Mesendoderm (in vitro differentiated cells): ENCODE results near the gene CTSV.
"Not testable (repeated sequence)": the region's sequence is repeated elsewhere in the genome, so short reads cannot be mapped to it uniquely, and the experiment has no call there.

Experiments
- DNase-seq: peaks from one replicate; pipeline ENCODE4 v3.0.0; 2013
- H2AK5ac ChIP-seq: 2 replicates; pipeline ENCODE4 v1.6.1; 2013; ENCODE audit warnings: low read length, inconsistent platforms
- H2BK120ac ChIP-seq: 2 replicates; pipeline ENCODE4 v1.6.1; 2013; ENCODE audit warnings: low read depth, mild to moderate bottlenecking, low read length, moderate library complexity, mixed read lengths
- H2BK15ac ChIP-seq: replicated peaks from 2 replicates; pipeline ENCODE4 v1.6.1; 2013; ENCODE audit warnings: low read depth, mild to moderate bottlenecking, moderate library complexity
- H2BK5ac ChIP-seq: 2 replicates; pipeline ENCODE4 v1.6.1; 2013; ENCODE audit warnings: low read length, inconsistent platforms
- H3K18ac ChIP-seq: 2 replicates; pipeline ENCODE4 v1.6.1; 2013; ENCODE audit warnings: mild to moderate bottlenecking, low read length, mixed read lengths
- H3K23ac ChIP-seq: one replicate; pipeline ENCODE4 v1.6.1; 2013; ENCODE audit warnings: low read length
- H3K27ac ChIP-seq: 2 replicates; pipeline ENCODE4 v1.5.1; 2013; ENCODE audit warnings: low read depth, mild to moderate bottlenecking, inconsistent platforms, low read length, moderate library complexity
- H3K27me3 ChIP-seq: 2 replicates; pipeline ENCODE4 v1.6.1; 2013; ENCODE audit warnings: low read length, control low read depth, mild to moderate bottlenecking, inconsistent platforms; ENCODE audit not compliant: insufficient read depth, poor library complexity
- H3K36me3 ChIP-seq: 2 replicates; pipeline ENCODE4 v1.6.1; 2013; ENCODE audit warnings: low read length, inconsistent platforms; ENCODE audit not compliant: control insufficient read depth, insufficient read depth
- H3K4ac ChIP-seq: one replicate; pipeline ENCODE4 v1.6.1; 2013; ENCODE audit warnings: low read depth, mild to moderate bottlenecking, low read length, moderate library complexity
- H3K4me1 ChIP-seq: 2 replicates; pipeline ENCODE4 v1.6.1; 2013; ENCODE audit warnings: low read depth, low read length, inconsistent platforms; ENCODE audit not compliant: control insufficient read depth
- H3K4me2 ChIP-seq: 2 replicates; pipeline ENCODE4 v1.6.1; 2013; ENCODE audit warnings: low read length
- H3K4me3 ChIP-seq: 2 replicates; pipeline ENCODE4 v1.5.1; 2013; ENCODE audit warnings: mild to moderate bottlenecking, low read length
- H3K56ac ChIP-seq: one replicate; pipeline ENCODE4 v1.6.1; 2013; ENCODE audit warnings: low read length
- H3K79me1 ChIP-seq: 2 replicates; pipeline ENCODE4 v1.6.1; 2013; ENCODE audit warnings: low read length, inconsistent platforms
- H3K79me2 ChIP-seq: 2 replicates; pipeline ENCODE4 v1.6.1; 2013; ENCODE audit warnings: mild to moderate bottlenecking, low read length; ENCODE audit not compliant: control insufficient read depth, insufficient read depth
- H3K9ac ChIP-seq: 2 replicates; pipeline ENCODE4 v1.6.1; 2013; ENCODE audit warnings: low read length, inconsistent platforms
- H4K5ac ChIP-seq: one replicate; pipeline ENCODE4 v1.6.1; 2013; ENCODE audit warnings: low read length
- H4K8ac ChIP-seq: one replicate; pipeline ENCODE4 v1.6.1; 2013; ENCODE audit warnings: low read depth, mild to moderate bottlenecking, control low read depth, low read length, moderate library complexity
- WGBS: extraction: QIAGEN DNeasy Blood & Tissue Kit; methylation state at CpG from one replicate; pipeline ENCODE4 v1.1.7; 2013; ENCODE audit warnings: low lambda C conversion rate, missing lambda C conversion rate; ENCODE audit not compliant: insufficient coverage; ENCODE audit errors: extremely low coverage; 5-methylcytosine and 5-hydroxymethylcytosine counted together

CTSV gene

DNA sequence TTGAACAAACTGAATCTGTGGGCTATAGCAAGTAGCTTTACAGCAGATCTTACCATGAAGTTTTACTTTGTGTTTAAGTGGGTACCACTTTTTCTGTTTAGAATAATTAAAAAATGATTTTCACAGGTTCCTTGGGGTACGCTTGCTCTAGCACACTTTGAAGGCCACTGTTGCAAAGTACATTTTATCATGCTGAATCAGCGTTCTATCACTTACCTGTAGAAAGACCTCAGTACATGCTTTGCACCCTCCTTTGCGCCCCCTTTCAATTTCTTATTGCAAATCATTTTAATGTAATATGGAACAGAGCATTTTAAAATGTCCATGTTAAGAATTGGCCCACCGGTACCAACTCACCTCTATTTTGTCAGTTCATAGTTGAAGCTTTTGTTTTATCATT lies 31.4 kb upstream of the CTSV start:
- H2BK120ac ChIP-seq, H4K8ac ChIP-seq, H3K18ac ChIP-seq, H2AK5ac ChIP-seq, H3K36me3 ChIP-seq, H3K27ac ChIP-seq, H3K56ac ChIP-seq, H4K5ac ChIP-seq, H3K4me3 ChIP-seq, H3K23ac ChIP-seq, H3K4ac ChIP-seq, DNase-seq, H2BK15ac ChIP-seq, H3K79me2 ChIP-seq, H3K79me1 ChIP-seq, H3K4me2 ChIP-seq, H3K4me1 ChIP-seq, H3K9ac ChIP-seq, H3K27me3 ChIP-seq, H2BK5ac ChIP-seq: not testable (repeated sequence)
- WGBS, result no CpG with 5 or more reads among the region's 4 CpGs

- Histone ChIP-seq H3K27me3 (no peaks in the 10 kb centered on the region), H3K18ac (no peak overlapping the region), H3K79me2 (no peaks in the 10 kb centered on the region), H2BK5ac (no peak overlapping the region), H4K8ac (no peak overlapping the region), H3K4me3 (no peak overlapping the region), H3K27ac (no peak overlapping the region), H2AK5ac (no peak overlapping the region), H3K79me1 (no peaks in the 10 kb centered on the region), H3K4ac (no peak overlapping the region), H3K4me1 (peaks cover 2% of the 10 kb centered on the region), H3K56ac (no peak overlapping the region), H3K36me3 (no peaks in the 10 kb centered on the region), H3K9ac (no peak overlapping the region), H3K23ac (no peak overlapping the region), H3K4me2 (no peak overlapping the region), H4K5ac (no peak overlapping the region), H2BK120ac (no peak overlapping the region), H2BK15ac (no peak overlapping the region)
- WGBS, result no CpG with 5 or more reads among the region's 19 CpGs
- no peak for DNase-seq
These were observed 28.5 kb upstream of the CTSV start for GRCh38 chr9:97067490-97067889.

- no peak overlapping the region for H2BK15ac ChIP-seq
- no peak overlapping the region for H4K8ac ChIP-seq
- no peak overlapping the region for H3K4ac ChIP-seq
- no peak overlapping the region for H3K56ac ChIP-seq
- H2BK5ac ChIP-seq, result no peak overlapping the region
- H3K4me3 ChIP-seq, result no peak overlapping the region
- H3K27me3 ChIP-seq, result no peaks in the 10 kb centered on the region
- no CpG with 5 or more reads among the region's 2 CpGs for WGBS
- H2AK5ac ChIP-seq, result no peak overlapping the region
- H3K4me2 ChIP-seq, result no peak overlapping the region
- DNase-seq, result peak; percentile 74
- H2BK120ac ChIP-seq, result no peak overlapping the region
- H3K9ac ChIP-seq, result no peak overlapping the region
- H3K36me3 ChIP-seq, result no peaks in the 10 kb centered on the region
- H3K23ac ChIP-seq, result no peak overlapping the region
- no peaks in the 10 kb centered on the region for H3K79me1 ChIP-seq
- H3K18ac ChIP-seq, result no peak overlapping the region
- no peak overlapping the region for H4K5ac ChIP-seq
- peaks cover 2% of the 10 kb centered on the region for H3K4me1 ChIP-seq
- no peaks in the 10 kb centered on the region for H3K79me2 ChIP-seq
- no peak overlapping the region for H3K27ac ChIP-seq
These were observed 25.2 kb upstream of the CTSV start for GRCh38 chr9:97064176-97064575.

DNA sequence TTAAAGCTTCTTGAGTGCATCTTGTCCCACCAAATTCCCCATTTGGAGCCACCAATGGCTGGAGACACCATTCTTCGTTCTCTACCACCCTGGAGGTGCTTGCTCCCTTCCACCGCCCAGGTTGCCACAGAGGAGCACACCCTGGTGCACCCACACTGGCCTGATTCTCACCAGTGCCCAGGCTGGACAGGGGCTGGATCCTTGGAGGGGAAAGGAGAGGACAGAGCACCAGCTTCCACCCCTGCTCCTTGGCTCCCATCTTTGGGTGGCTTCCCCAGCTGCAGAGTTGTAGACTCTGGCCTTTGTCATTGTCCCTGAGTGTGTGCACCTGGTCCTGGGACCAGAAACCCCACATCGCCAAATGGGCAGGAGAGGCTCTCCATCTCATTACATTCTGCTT lies 21.9 kb upstream of the CTSV start:
- Histone ChIP-seq H2BK120ac (no peak overlapping the region), H2BK5ac (no peak overlapping the region), H3K9ac (no peak overlapping the region), H3K56ac (no peak overlapping the region), H3K4me2 (no peak overlapping the region), H2BK15ac (no peak overlapping the region), H4K8ac (no peak overlapping the region), H3K4ac (no peak overlapping the region), H3K79me2 (no peaks in the 10 kb centered on the region), H2AK5ac (no peak overlapping the region), H3K4me3 (no peak overlapping the region), H3K79me1 (no peaks in the 10 kb centered on the region), H3K23ac (no peak overlapping the region), H3K27ac (no peak overlapping the region), H3K4me1 (peaks cover 2% of the 10 kb centered on the region), H4K5ac (no peak overlapping the region), H3K18ac (no peak overlapping the region), H3K36me3 (no peaks in the 10 kb centered on the region), H3K27me3 (no peaks in the 10 kb centered on the region)
- no peak for DNase-seq
- WGBS, result no CpG with 5 or more reads among the region's 3 CpGs

DNA sequence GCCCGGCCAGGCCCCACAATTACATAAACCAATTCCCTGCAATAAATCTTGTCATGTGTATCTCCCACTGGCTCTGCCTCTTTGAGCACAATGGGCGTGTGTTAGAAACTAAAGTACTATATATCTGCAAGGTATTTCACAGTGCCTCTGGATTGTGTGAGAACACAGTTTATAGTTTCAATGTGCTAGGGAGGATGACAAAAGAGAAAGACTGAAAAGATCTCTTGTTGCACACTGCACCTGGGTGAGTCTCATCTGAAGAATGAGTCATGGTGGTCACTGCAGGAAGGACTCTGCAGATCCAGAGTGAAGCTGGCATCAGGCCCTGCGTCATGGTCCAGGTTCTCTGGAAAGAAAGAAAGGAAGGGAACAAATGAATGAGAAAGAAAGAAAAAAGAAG lies 20.7 kb upstream of the CTSV start:
- Histone ChIP-seq H2BK120ac (no peak overlapping the region), H2BK15ac (no peak overlapping the region), H3K79me1 (no peaks in the 10 kb centered on the region), H4K8ac (no peak overlapping the region), H3K79me2 (no peaks in the 10 kb centered on the region), H3K27ac (no peak overlapping the region), H3K36me3 (no peaks in the 10 kb centered on the region), H3K4me1 (peaks cover 2% of the 10 kb centered on the region), H4K5ac (no peak overlapping the region), H3K23ac (no peak overlapping the region), H3K9ac (no peak overlapping the region), H3K27me3 (no peaks in the 10 kb centered on the region), H3K4ac (no peak overlapping the region), H3K18ac (no peak overlapping the region), H3K4me2 (no peak overlapping the region), H2BK5ac (no peak overlapping the region), H3K4me3 (no peak overlapping the region), H3K56ac (no peak overlapping the region), H2AK5ac (no peak overlapping the region)
- no peak for DNase-seq
- WGBS, result no CpG with 5 or more reads among the region's 3 CpGs

DNA sequence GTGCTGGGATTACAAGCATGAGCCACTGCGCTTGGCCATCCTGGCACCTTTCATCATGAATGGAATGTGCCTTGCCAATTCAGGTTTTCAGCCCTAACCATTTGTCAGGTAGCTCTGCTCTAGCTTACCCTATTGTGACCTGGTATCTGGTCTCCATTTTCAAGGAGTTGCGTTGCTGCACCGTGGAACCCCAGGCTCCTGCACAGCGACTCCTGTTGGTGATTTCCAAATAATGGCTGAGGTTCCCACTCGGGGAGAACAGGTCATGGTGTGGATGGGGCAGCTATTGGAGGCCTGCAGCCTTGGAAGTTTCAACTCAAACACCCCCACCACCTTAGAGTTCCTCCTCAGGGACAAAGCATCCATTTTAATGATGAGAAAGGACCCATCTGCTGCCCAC lies 18.7 kb upstream of the CTSV start:
- Histone ChIP-seq H3K27me3 (no peaks in the 10 kb centered on the region), H3K79me1 (no peaks in the 10 kb centered on the region), H2AK5ac (peak overlapping the region; percentile 37), H3K9ac (no peak overlapping the region), H3K56ac (no peak overlapping the region), H3K23ac (no peak overlapping the region), H3K4ac (no peak overlapping the region), H3K4me1 (peaks cover 12% of the 10 kb centered on the region), H3K27ac (no peak overlapping the region), H3K79me2 (no peaks in the 10 kb centered on the region), H2BK120ac (no peak overlapping the region), H4K8ac (no peak overlapping the region), H3K4me2 (no peak overlapping the region), H3K18ac (no peak overlapping the region), H4K5ac (no peak overlapping the region), H2BK15ac (no peak overlapping the region), H3K4me3 (no peak overlapping the region), H3K36me3 (no peaks in the 10 kb centered on the region), H2BK5ac (no peak overlapping the region)
- no CpG with 5 or more reads among the region's 5 CpGs for WGBS
- no peak for DNase-seq
